ENCODE measurements around the gene XYLT1.

The XYLT1 gene

GRCh38 chr16:17302214-17302613 is 168.5 kb downstream of the XYLT1 start:
- DNase-seq = no peak

GRCh38 chr16:17301593-17302135 is 169.1 kb downstream of the XYLT1 start:
- no peak for DNase-seq

- no peak for DNase-seq
These were observed 169.6 kb downstream of the XYLT1 start for GRCh38 chr16:17301184-17301583.

- DNase-seq = no peak
These were observed 171.0 kb downstream of the XYLT1 start for GRCh38 chr16:17299790-17300189.

DNA sequence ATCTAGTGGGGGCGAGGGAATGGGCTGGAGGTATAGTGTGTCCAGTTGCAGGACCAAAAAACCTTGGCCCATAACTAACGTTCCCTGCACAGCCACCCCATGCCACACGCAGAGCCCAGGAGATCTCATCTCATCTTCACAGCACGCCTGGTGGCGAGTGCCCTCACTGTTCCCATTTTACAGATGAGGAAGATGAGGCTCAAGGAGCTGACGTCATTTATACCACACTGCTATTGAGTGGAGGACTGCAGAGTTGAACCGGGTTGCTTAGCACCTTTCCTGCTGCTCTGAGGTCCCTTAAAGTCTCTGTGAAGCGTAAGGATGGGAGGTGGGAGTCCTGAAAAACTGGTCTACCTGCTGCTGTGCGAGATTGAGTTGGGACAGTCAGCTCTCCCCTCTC is 172.5 kb downstream of the XYLT1 start:
- no peak for DNase-seq

- DNase-seq = no peak
These were observed 174.3 kb downstream of the XYLT1 start for GRCh38 chr16:17296431-17296830.

DNA sequence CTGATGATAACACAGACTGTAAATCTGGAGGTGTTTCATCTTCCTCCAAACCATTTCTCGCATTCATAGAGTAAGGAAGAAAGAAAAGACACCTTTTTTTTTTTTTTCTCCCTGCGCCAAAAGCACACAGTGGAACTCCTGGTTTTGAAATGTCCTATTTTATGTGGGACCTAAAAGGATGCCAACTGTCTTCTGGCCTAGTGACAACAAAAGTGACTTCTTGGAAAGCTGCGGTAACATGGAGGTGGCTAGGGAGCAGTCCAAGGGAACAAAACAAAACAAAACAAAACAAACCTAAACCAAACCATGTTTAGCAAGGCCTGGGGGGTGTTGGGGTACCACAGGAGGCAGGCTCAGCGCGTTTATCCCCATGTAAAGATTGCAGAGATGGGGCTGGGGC is 174.8 kb downstream of the XYLT1 start:
- no peak for DNase-seq

DNA sequence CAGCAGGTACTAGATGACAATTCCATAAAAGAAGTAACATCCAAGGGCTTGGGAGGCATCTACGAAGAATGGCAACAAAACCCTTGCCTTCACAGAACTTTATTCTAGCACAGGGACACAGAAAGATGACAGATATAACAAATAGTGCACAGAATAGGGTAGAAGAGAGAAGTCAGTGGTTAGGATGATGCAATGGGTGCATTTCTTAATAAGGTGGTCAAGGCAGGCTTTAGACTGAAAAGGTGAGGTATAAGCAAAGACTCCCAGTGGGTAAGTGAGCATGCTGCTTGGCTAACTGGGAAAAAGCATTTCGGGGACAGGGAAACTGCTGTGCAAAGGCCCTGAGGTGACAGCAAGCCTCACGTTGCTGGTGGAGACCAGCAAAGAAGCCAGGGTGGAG is 175.9 kb downstream of the XYLT1 start:
- DNase-seq = no peak

DNA sequence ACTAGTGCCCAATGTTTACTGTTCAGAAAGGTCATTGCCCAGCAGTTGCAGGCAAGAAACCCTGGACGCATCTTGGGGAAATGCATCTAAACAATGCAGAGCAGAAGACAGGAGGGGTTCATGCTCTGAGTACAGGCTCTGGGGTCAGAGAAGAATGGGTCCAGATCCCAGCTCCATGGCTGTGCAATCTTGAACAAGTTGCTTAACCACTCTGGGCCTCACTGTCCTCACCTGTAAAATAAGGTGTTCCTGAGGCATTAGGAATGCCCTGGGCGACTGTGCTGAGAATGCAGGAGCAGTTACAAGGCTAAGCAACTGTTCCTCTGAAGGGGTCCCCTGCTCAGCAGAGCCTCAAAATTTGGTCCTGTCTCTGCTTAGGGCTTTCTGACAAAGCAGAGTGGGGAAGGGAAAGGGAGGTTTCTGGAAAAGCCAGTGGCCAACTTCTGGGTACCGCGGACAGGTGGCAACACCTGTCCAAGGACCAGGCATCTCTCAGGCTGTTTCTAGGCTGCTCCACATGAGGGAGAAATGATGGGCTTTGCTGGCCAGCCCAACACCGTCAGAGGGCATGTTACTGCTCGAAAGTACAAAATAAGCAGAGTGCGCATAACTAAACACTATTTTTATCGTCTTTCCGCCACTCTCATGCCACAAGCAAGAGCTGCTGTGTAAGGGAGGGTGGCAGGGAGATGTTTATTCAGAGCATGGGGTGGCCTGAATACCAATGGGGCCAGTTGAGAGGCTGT is 176.8 kb downstream of the XYLT1 start:
- DNase-seq = no peak

DNA sequence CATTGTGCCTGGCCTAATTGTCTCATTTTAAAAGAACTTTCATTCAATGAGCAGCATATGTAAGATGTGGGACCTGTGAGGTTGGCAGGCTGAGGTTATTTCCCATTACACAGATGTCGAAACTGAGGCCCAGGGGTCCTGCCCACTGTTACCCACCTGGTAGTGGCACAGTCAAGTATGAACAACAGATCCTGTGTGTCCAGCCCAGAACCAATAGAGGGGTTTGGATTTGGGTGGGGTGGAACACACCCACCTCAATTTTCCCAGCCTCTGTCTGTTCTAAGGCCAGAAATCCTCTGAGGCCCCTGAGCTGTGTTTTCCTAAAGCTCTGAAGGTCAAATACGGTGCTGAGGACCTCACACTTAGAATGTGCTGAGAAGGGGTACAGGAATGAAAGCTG is 179.5 kb downstream of the XYLT1 start:
- no peak for DNase-seq

GRCh38 chr16:17289674-17290635 is 180.8 kb downstream of the XYLT1 start:
- no peak for DNase-seq

- no peak for DNase-seq
These were observed 181.7 kb downstream of the XYLT1 start for GRCh38 chr16:17289050-17289449.

- no peak for DNase-seq
These were observed 183.5 kb downstream of the XYLT1 start for GRCh38 chr16:17287166-17287800.

- no peak for DNase-seq
These were observed 184.3 kb downstream of the XYLT1 start for GRCh38 chr16:17286443-17286842.

- no peak for DNase-seq
These were observed 187.7 kb downstream of the XYLT1 start for GRCh38 chr16:17283016-17283415.

DNA sequence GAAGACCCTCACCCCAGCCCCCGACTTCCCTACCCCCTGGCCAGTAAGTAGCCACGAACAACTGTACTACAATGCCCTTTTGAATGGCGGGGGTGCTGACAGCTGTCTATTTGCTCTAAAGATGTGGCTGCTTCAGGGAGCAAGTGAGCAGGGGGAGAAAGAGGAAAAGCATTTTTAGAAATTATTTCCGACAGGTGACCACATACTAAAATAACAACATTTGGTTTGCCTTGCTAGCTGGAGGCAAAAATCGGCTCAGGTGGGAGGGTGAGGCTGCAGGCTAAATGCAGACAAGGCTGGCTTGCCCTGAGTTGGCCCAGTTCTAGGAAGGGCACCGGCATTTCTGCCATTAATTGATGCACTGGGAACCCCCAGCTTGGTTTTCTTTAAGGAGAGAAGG is 188.5 kb downstream of the XYLT1 start:
- no peak for DNase-seq

DNA sequence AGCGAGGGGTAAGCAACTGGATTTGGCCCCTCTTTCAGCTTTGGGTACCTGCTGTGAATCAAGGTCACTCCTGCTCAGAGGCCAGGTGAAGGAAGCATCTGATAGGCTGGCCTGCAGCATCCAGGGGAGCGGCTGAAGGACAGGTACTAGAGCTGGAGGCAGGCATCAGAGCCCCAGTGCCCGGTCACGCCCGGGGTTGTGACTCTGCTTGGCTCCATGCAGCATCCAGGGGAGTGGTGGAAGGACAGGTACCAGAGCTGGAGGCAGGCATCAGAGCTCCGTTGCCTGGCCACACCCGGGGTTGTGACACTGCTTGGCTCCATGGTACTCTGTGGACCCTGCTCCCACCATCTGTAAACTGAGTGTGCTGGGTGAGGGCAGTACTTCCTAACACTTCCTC is 189.7 kb downstream of the XYLT1 start:
- no peak for DNase-seq

DNA sequence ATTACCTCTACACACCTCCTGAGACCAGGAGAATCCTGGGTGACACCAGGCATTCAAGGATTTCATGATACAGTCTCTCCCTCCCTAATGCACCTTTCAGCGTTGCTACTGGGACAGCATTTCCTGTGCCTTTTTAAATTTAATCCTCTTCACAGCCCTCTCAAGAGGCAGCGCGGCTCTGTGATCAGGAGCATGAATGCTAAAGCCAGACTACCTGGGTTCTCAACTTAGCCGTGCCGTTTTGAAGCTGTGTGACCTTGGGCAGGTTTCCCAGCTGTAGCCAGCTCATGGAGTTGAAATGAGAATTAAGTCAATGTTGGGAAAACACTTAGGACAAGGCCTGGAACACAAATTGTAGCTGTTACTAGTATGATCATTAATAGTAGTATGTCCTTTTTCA is 191.8 kb downstream of the XYLT1 start:
- no peak for DNase-seq

- no peak for DNase-seq
These were observed 192.8 kb downstream of the XYLT1 start for GRCh38 chr16:17277981-17278381.

- no peak for DNase-seq
These were observed 194.2 kb downstream of the XYLT1 start for GRCh38 chr16:17276610-17277009.

- DNase-seq = no peak
These were observed 194.7 kb downstream of the XYLT1 start for GRCh38 chr16:17276010-17276530.

DNA sequence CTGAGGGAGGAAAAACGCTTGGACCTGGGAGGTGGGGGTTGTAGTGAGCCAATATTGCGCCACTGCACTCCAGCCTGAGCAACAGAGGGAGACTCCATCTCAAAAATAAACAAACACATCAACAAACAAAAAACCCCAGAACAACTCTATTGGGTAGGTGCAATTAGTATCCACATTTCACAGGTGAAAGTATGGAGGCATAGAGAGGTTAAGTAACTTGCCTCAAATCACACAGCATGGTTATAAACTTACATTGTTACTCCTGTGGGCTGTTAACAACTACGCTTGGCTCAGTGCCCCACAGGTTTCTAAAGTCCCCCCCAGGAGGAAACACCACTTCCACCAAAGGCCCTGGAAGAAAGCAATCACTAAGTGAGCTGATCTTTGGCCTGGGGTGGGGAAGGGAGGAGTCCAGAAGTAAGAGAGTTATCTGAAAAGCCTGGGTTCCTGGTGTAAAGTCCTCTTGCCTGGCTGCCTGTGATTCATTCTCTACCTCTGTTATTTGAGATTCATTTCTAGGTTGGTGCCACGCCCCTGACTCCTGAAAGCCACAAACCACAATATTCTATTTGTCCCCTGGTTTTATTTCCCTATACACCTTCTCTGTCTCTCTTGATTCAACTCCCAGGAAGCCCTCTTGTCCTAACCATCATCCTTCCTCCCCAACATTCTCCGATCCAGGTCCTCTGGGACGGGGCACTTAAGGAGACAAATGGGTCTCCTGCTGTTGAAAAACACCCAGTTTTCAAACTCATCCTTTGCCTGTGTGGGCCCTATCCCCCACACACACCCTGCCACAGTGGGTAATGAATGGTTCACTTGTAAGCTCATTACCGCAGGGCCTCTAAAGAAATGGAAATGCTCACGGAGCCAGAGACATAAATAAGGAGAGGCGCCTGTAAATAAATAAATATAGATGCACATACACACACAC is 195.4 kb downstream of the XYLT1 start:
- no peak for DNase-seq
